NCI-H2171 treated with DMSO at 0.1 percent for 48 hours (cell line): ENCODE measurements around the gene PLTP.
"Not testable (repeated sequence)": the region's sequence is repeated elsewhere in the genome, so short reads cannot be mapped to it uniquely, and the experiment has no call there.

Experiments used
- DNase-seq: peaks from one replicate; lab custom pipeline; 2025; lab: John Stamatoyannopoulos, UW

The PLTP gene

GRCh38 chr20:45897289-45897688 is 14.7 kb downstream of the PLTP start:
- no peak for DNase-seq

GRCh38 chr20:45896641-45897161 is 15.3 kb downstream of the PLTP start:
- no peak for DNase-seq

- DNase-seq = no peak
These were observed 17.2 kb downstream of the PLTP start for GRCh38 chr20:45894797-45895196.

GRCh38 chr20:45893831-45894230 is 18.1 kb downstream of the PLTP start:
- no peak for DNase-seq

GRCh38 chr20:45892828-45893500 is 19.0 kb downstream of the PLTP start:
- DNase-seq = no peak

GRCh38 chr20:45892049-45892825 is 19.7 kb downstream of the PLTP start:
- no peak for DNase-seq

GRCh38 chr20:45890985-45891983 is 20.7 kb downstream of the PLTP start, which contains the start of the genes CTSA and NEURL2:
Gene CTSA (plus strand): TSS chr20:45891335. CDS start chr20:45891569, 234 bp downstream.
Gene NEURL2 (minus strand): TSS chr20:45891208. CDS start chr20:45890991, 217 bp downstream.
- DNase-seq = peak; percentile 88

GRCh38 chr20:45890077-45890984 is 21.6 kb downstream of the PLTP start:
- DNase-seq = peak; percentile 39

- DNase-seq = no peak
These were observed 23.3 kb downstream of the PLTP start for GRCh38 chr20:45888681-45889080.

- DNase-seq = no peak
These were observed 24.6 kb downstream of the PLTP start, which contains the start of gene SPATA25 for GRCh38 chr20:45887346-45887715. Gene SPATA25 (minus strand): TSS chr20:45887622. CDS start chr20:45887590, 32 bp downstream.

GRCh38 chr20:45886590-45887345 is 25.2 kb downstream of the PLTP start:
- DNase-seq = no peak

GRCh38 chr20:45883100-45883469 is 28.9 kb downstream of the PLTP start:
- DNase-seq = no peak

- no peak for DNase-seq
These were observed 29.4 kb downstream of the PLTP start for GRCh38 chr20:45882469-45883099.

- DNase-seq = peak; percentile 99
These were observed 30.8 kb downstream of the PLTP start, which contains the start of gene ZSWIM1 for GRCh38 chr20:45880988-45881788. Gene ZSWIM1 (plus strand): TSS chr20:45881227. CDS start chr20:45882593, 1,366 bp downstream.

GRCh38 chr20:45878076-45878761 is 33.7 kb downstream of the PLTP start:
- DNase-seq = no peak

- DNase-seq = no peak
These were observed 37.4 kb downstream of the PLTP start for GRCh38 chr20:45874576-45874975.

GRCh38 chr20:45874104-45874481 is 37.9 kb downstream of the PLTP start:
- not testable (repeated sequence) for DNase-seq
